Colonic mucosa (tissue), 4 donors: ENCODE data around the gene CFAP44. TPM values are rescaled to one million over a fixed set of nuclear protein-coding genes. Genes with fewer than 3 reads are reported as not detected.

Source experiments
- DNase-seq: peaks from one replicate; pipeline ENCODE4 v3.0.0-alpha.2; 2020
- H3K27ac ChIP-seq: fragments of 200-600 bp; one replicate; pipeline ENCODE4 v1.8.0; 2021
- H3K27me3 ChIP-seq: fragments of 200-600 bp; one replicate; pipeline ENCODE4 v1.8.0; 2021
- H3K36me3 ChIP-seq: fragments of 200-600 bp; one replicate; pipeline ENCODE4 v1.8.0; 2021
- H3K4me1 ChIP-seq: fragments of 200-600 bp; one replicate; pipeline ENCODE4 v1.8.0; 2021; ENCODE audit warnings: mild to moderate bottlenecking
- H3K4me3 ChIP-seq: fragments of 200-600 bp; one replicate; pipeline ENCODE4 v1.8.0; 2021
- H3K9ac ChIP-seq, 2 donors: one replicate each; pipeline ENCODE4 v1.7.0; 2013; ENCODE audit warnings: control low read depth in 2 of 2, low read depth in 2 of 2, low read length in 2 of 2
- H3K9me3 ChIP-seq: fragments of 200-600 bp; one replicate; pipeline ENCODE4 v1.8.0; 2021
- CTCF ChIP-seq: fragments of 200-600 bp; IDR thresholded peaks from one replicate; pipeline ENCODE4 v1.8.0; 2022; ENCODE audit warnings: antibody characterized with exemption, mild to moderate bottlenecking
- intact Hi-C: fragments of 100-400 bp; cut with DNase I; formaldehyde crosslinking; loops from one replicate; pipeline ENCODE4 v1.14.1; 2022
- total RNA-seq, 2 donors: library from RNA; stranded (reverse); fragmentation: NEBNext Ultra II Directional in 1 of 2; extraction: Animal tissue kit (Norgen Biotek cat#: 25700) in 1 of 2; gene quantifications; one replicate each; pipeline ENCODE4 v1.2.1, GENCODE V29; 2021
- donor health status: healthy.
- donor health status: DM: no; HTN: no; CAD: no.
- donor health status: DM: no; HTN: no; CAD: no.

CFAP44 gene
- total RNA-seq, 2 donors from 2014 or later, result 5.4 to 8.5 TPM

- H3K4me1 ChIP-seq, result no peaks in the 10 kb centered on the region
- no peak overlapping the region for H3K4me3 ChIP-seq
- H3K9ac ChIP-seq, result no peak overlapping the region
- intact Hi-C loops, result no loop called here
- no peak for TF ChIP-seq CTCF
- H3K27me3 ChIP-seq, result no peaks in the 10 kb centered on the region
- no peak overlapping the region for H3K27ac ChIP-seq
- DNase-seq, result no peak
- H3K36me3 ChIP-seq, result no peaks in the 10 kb centered on the region
- H3K9me3 ChIP-seq, result no peaks in the 10 kb centered on the region
Observed at GRCh38 chr3:113436809-113437208, 4.5 kb downstream of the CFAP44 start.

DNA sequence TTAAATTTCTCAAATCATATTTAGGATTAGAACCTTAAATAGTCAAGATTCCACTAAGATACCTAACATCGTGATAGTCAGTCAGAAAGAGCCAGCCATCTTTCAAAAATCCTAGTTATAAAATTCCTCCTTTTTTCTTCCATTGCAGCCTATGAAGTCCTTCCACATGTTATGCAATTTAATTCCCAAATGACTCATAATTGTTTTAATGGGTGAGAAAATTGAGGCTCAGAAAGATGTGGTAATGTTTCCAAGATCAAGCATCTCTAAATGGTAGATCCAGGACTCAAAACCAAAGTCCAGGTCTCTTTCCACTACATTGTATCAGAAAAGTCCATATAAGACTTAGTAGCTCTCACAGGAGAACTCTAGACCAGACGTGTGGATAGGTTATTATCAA lies 9.5 kb downstream of the CFAP44 start:
- Histone ChIP-seq H3K27me3 (no peaks in the 10 kb centered on the region), H3K4me1 (no peaks in the 10 kb centered on the region), H3K9me3 (no peaks in the 10 kb centered on the region), H3K36me3 (no peaks in the 10 kb centered on the region), H3K27ac (no peak overlapping the region), H3K4me3 (no peak overlapping the region), H3K9ac (no peak overlapping the region)
- intact Hi-C loops, result no loop called here
- DNase-seq, result no peak
- no peak for TF ChIP-seq CTCF

DNA sequence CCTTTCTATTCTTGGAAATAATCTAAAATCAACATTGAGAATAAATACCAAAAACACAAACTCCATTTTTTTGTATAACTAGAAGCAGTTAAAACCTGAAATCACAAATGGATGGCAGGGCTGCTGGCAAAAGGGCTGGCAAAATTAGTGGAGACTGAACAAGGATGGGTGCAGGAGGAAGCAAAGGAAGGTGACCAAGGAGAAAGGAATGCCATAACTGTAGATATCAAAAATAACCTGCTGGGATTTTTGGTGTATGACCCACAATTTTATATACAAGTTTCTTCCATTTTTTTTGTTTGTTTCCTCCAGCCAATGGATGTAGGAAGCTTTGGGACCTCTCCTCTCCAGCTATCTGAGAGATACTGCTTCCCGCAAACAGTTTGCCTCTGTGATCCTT lies 12.7 kb downstream of the CFAP44 start:
- Histone ChIP-seq H3K36me3 (no peaks in the 10 kb centered on the region), H3K4me1 (no peaks in the 10 kb centered on the region), H3K4me3 (no peak overlapping the region), H3K9me3 (no peaks in the 10 kb centered on the region), H3K27ac (no peak overlapping the region), H3K9ac (no peak overlapping the region), H3K27me3 (no peaks in the 10 kb centered on the region)
- TF ChIP-seq CTCF, result no peak
- no peak for DNase-seq
- intact Hi-C loops, result no loop called here

- H3K4me1 ChIP-seq, result no peaks in the 10 kb centered on the region
- DNase-seq, result no peak
- H3K36me3 ChIP-seq, result no peaks in the 10 kb centered on the region
- intact Hi-C loops, result no loop called here
- no peak for TF ChIP-seq CTCF
- H3K27ac ChIP-seq, result no peak overlapping the region
- no peaks in the 10 kb centered on the region for H3K27me3 ChIP-seq
- no peaks in the 10 kb centered on the region for H3K9me3 ChIP-seq
- H3K4me3 ChIP-seq, result no peak overlapping the region
- no peak overlapping the region for H3K9ac ChIP-seq
Observed at GRCh38 chr3:113423699-113424098, 17.6 kb downstream of the CFAP44 start.

DNA sequence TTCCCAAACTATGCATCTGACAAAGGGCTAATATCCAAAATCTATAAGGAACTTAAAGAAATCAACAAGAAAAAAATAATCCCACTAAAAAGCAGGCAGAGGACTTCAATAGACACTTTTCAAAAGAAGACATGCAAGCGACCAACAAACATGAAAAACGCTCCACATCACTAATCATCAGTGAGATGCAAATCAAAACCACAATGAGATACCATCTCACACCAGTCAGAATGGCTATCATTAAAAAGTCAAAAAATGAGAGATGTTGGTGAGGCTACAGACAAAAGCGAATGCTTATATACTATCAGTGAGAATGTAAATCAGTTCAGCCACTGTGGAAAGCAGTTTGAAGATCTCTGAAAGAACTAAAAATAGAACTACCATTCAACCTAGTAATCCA lies 20.2 kb downstream of the CFAP44 start:
- intact Hi-C loops, result no loop called here
- DNase-seq, result no peak
- Histone ChIP-seq H3K27ac (no peak overlapping the region), H3K4me1 (no peaks in the 10 kb centered on the region), H3K27me3 (no peaks in the 10 kb centered on the region), H3K4me3 (no peak overlapping the region), H3K36me3 (no peaks in the 10 kb centered on the region), H3K9me3 (no peaks in the 10 kb centered on the region), H3K9ac (no peak overlapping the region)
- TF ChIP-seq CTCF, result no peak

- no peaks in the 10 kb centered on the region for H3K36me3 ChIP-seq
- no peak overlapping the region for H3K4me3 ChIP-seq
- no peak overlapping the region for H3K27ac ChIP-seq
- H3K27me3 ChIP-seq, result no peaks in the 10 kb centered on the region
- H3K9ac ChIP-seq, result no peak overlapping the region
- DNase-seq, result no peak
- no peak for TF ChIP-seq CTCF
- intact Hi-C loops, result no loop called here
- no peaks in the 10 kb centered on the region for H3K4me1 ChIP-seq
- H3K9me3 ChIP-seq, result no peaks in the 10 kb centered on the region
Observed at GRCh38 chr3:113409676-113410075, 31.6 kb downstream of the CFAP44 start.
